IMR-90 (cell line): ENCODE data around the gene NXPE3. TPM values are rescaled to one million over a fixed set of nuclear protein-coding genes. Genes with fewer than 3 reads are reported as not detected.

Experiments used
- ATAC-seq: fragments of 200-7000 bp; cut with Tn5 transposase; 2 replicates; pipeline ENCODE4 v1.9.1; 2020; ENCODE audit warnings: low read depth, mild to moderate bottlenecking, moderate library complexity
- BruUV-seq: library from RNA; stranded (reverse); fragments of 400-500 nt; replicated peaks from 2 replicates; lab custom pipeline; 2021; lab: Mats Ljungman, UMichigan
- CTCF ChIA-PET: fragments of 300-600 bp; formaldehyde crosslinking; extraction: SDS; loops from one replicate; lab custom pipeline; 2021; ENCODE audit warnings: antibody characterized with exemption; lab: Yijun Ruan, JAX
- POLR2A ChIA-PET: fragments of 300-600 bp; sonication (Branson Sonifier 250); formaldehyde crosslinking; loops from one replicate; lab custom pipeline; 2022; ENCODE audit warnings: antibody characterized with exemption; ENCODE audit not compliant: unreplicated experiment; lab: Charles Lee
- DNase-seq: peaks from one replicate; pipeline ENCODE4 v3.0.0; 2013
- H2AFZ ChIP-seq: replicated peaks from 2 replicates; pipeline ENCODE3; 2013; ENCODE audit warnings: low read length, mild to moderate bottlenecking; ENCODE audit not compliant: poor library complexity
- H2AK5ac ChIP-seq: 2 replicates; pipeline ENCODE4 v1.6.1; 2013; ENCODE audit warnings: low read depth, low read length, inconsistent platforms
- H2AK9ac ChIP-seq: replicated peaks from 2 replicates; pipeline ENCODE3; 2013; ENCODE audit warnings: mild to moderate bottlenecking, low read depth, low read length, moderate library complexity; ENCODE audit not compliant: poor library complexity
- H2BK120ac ChIP-seq: 2 replicates; pipeline ENCODE4 v1.6.1; 2013; ENCODE audit warnings: low read depth, low read length, inconsistent platforms
- H2BK15ac ChIP-seq: 3 replicates; pipeline ENCODE4 v1.6.1; 2013; ENCODE audit warnings: low read depth, low read length, inconsistent platforms
- H2BK20ac ChIP-seq: 2 replicates; pipeline ENCODE4 v1.6.1; 2013; ENCODE audit warnings: low read depth, mild to moderate bottlenecking, inconsistent platforms, low read length, moderate library complexity
- H2BK5ac ChIP-seq: 2 replicates; pipeline ENCODE4 v1.6.1; 2013; ENCODE audit warnings: mild to moderate bottlenecking, low read depth, low read length, inconsistent platforms; ENCODE audit not compliant: poor library complexity, severe bottlenecking
- H3K14ac ChIP-seq: replicated peaks from 2 replicates; pipeline ENCODE4 v1.6.1; 2013; ENCODE audit warnings: low read depth, low read length, inconsistent platforms
- H3K18ac ChIP-seq: 2 replicates; pipeline ENCODE4 v1.6.1; 2013; ENCODE audit warnings: low read depth, low read length, control low read depth
- H3K23ac ChIP-seq: 2 replicates; pipeline ENCODE4 v1.6.1; 2013; ENCODE audit warnings: low read depth, low read length, inconsistent platforms
- H3K27ac ChIP-seq: 2 replicates; pipeline ENCODE4 v1.5.1; 2013; ENCODE audit warnings: mild to moderate bottlenecking, control low read depth, low read length; ENCODE audit not compliant: insufficient read depth
- H3K27me3 ChIP-seq: 2 replicates; pipeline ENCODE4 v1.6.1; 2013; ENCODE audit warnings: low read length; ENCODE audit not compliant: control insufficient read depth, insufficient read depth
- H3K36me3 ChIP-seq: 2 replicates; pipeline ENCODE4 v1.6.1; 2013; ENCODE audit warnings: low read length, mixed read lengths; ENCODE audit not compliant: control insufficient read depth, insufficient read depth
- H3K4ac ChIP-seq: 2 replicates; pipeline ENCODE4 v1.6.1; 2013; ENCODE audit warnings: low read depth, low read length, inconsistent platforms
- H3K4me1 ChIP-seq: 2 replicates; pipeline ENCODE4 v1.6.1; 2013; ENCODE audit warnings: low read length, mixed read lengths; ENCODE audit not compliant: control insufficient read depth, insufficient read depth
- H3K4me2 ChIP-seq: 2 replicates; pipeline ENCODE4 v1.6.1; 2013; ENCODE audit warnings: low read depth, mild to moderate bottlenecking, control low read depth, low read length, moderate library complexity
- H3K4me3 ChIP-seq: 2 replicates; pipeline ENCODE4 v1.5.1; 2013; ENCODE audit warnings: low read depth, mild to moderate bottlenecking, control low read depth, low read length, moderate library complexity; ENCODE audit not compliant: insufficient read depth
- H3K56ac ChIP-seq: 2 replicates; pipeline ENCODE4 v1.6.1; 2013; ENCODE audit warnings: low read length, inconsistent platforms; ENCODE audit not compliant: insufficient read depth; ENCODE audit errors: extremely low read depth
- H3K79me1 ChIP-seq, 2 experiments: 2 replicates each; pipeline ENCODE4 v1.6.1; 2013; ENCODE audit warnings: low read length in 2 of 2, inconsistent platforms in 1 of 2, low read depth in 1 of 2
- H3K9ac ChIP-seq: 2 replicates; pipeline ENCODE4 v1.6.1; 2013; ENCODE audit warnings: low read depth, low read length, control low read depth
- H3K9me1 ChIP-seq: 2 replicates; pipeline ENCODE4 v1.6.1; 2013; ENCODE audit warnings: low read length, inconsistent platforms; ENCODE audit not compliant: insufficient read depth
- H3K9me3 ChIP-seq: 2 replicates; pipeline ENCODE4 v1.6.1; 2013; ENCODE audit warnings: low read length; ENCODE audit not compliant: control insufficient read depth, insufficient read depth
- H4K20me1 ChIP-seq: 2 replicates; pipeline ENCODE4 v1.6.1; 2013; ENCODE audit warnings: low read length, inconsistent platforms; ENCODE audit not compliant: insufficient read depth
- H4K5ac ChIP-seq: 2 replicates; pipeline ENCODE4 v1.6.1; 2013; ENCODE audit warnings: mild to moderate bottlenecking, low read depth, low read length, control low read depth
- H4K8ac ChIP-seq, 2 experiments: 2 replicates each; pipeline ENCODE4 v1.6.1; 2013; ENCODE audit warnings: low read depth in 2 of 2, low read length in 2 of 2, control low read depth in 1 of 2, inconsistent platforms in 1 of 2
- H4K91ac ChIP-seq: 2 replicates; pipeline ENCODE4 v1.6.1; 2013; ENCODE audit warnings: low read depth, low read length, inconsistent platforms; ENCODE audit not compliant: insufficient read depth
- BHLHE40 ChIP-seq: fragments of 150-350 bp; IDR thresholded peaks from 2 replicates; pipeline ENCODE4 v1.6.1; 2016; ENCODE audit warnings: mild to moderate bottlenecking, low read depth, low read length
- CEBPB ChIP-seq: IDR thresholded peaks from 2 replicates; pipeline ENCODE4 v1.6.1; 2012; ENCODE audit warnings: low read depth, low read length, improper control_type of control experiment
- CHD1 ChIP-seq: IDR thresholded peaks from 2 replicates; pipeline ENCODE4 v1.6.1; 2012; ENCODE audit warnings: low read depth, low read length, improper control_type of control experiment
- FOS ChIP-seq: fragments of 150-350 bp; IDR thresholded peaks from 2 replicates; pipeline ENCODE4 v1.6.1; 2016; ENCODE audit warnings: low read depth, low read length
- MAZ ChIP-seq: IDR thresholded peaks from 2 replicates; pipeline ENCODE4 v1.6.1; 2012; ENCODE audit warnings: low read depth, mild to moderate bottlenecking, low read length, improper control_type of control experiment, moderate library complexity, borderline replicate concordance
- MXI1 ChIP-seq: IDR thresholded peaks from 2 replicates; pipeline ENCODE4 v1.6.1; 2012; ENCODE audit warnings: low read depth, mild to moderate bottlenecking, low read length, moderate library complexity, borderline replicate concordance
- NFE2L2 ChIP-seq: fragments of 150-350 bp; IDR thresholded peaks from 2 replicates; pipeline ENCODE4 v1.6.1; 2016; ENCODE audit warnings: low read depth, mild to moderate bottlenecking, low read length
- RAD21 ChIP-seq: IDR thresholded peaks from 2 replicates; pipeline ENCODE4 v1.6.1; 2012; ENCODE audit warnings: low read length, improper control_type of control experiment
- RFX5 ChIP-seq: IDR thresholded peaks from 2 replicates; pipeline ENCODE4 v1.8.0; 2012; ENCODE audit warnings: low read depth, mild to moderate bottlenecking, low read length, moderate library complexity
- SMC3 ChIP-seq: fragments of 150-350 bp; IDR thresholded peaks from 2 replicates; pipeline ENCODE4 v1.6.1; 2016; ENCODE audit warnings: low read depth, mild to moderate bottlenecking, antibody characterized with exemption, low read length, moderate library complexity
- WGBS, 2 experiments: methylation state at CpG; one replicate each; pipeline versions ENCODE4 v1.1.5 to v1.1.7; 2013; ENCODE audit warnings: missing lambda C conversion rate in 2 of 2; ENCODE audit not compliant: insufficient read length in 1 of 2; ENCODE audit errors: extremely low coverage in 2 of 2; 5-methylcytosine and 5-hydroxymethylcytosine counted together
- dilution Hi-C: fragments of 300-500 bp; cut with HindIII; formaldehyde crosslinking; loops from one replicate; pipeline ENCODE4 v1.14.3; 2018; ENCODE audit warnings: low sequenced_read_pairs; ENCODE audit not compliant: unreplicated experiment
- in situ Hi-C: fragments of 300-500 bp; cut with MboI; formaldehyde crosslinking; loops from 3 replicates; pipeline ENCODE4 v1.14.3; 2019; ENCODE audit warnings: low sequenced_read_pairs, inconsistent platforms, mixed read lengths
- intact Hi-C: fragments of 100-400 bp; cut with micrococcal nuclease; formaldehyde crosslinking; loops from 2 replicates; pipeline ENCODE4 v1.10.0; 2022
- polyA plus RNA-seq, 3 experiments: library from polyadenylated mRNA; depleted of rRNA; stranded (reverse); fragments of >200 nt; gene quantifications; 2 replicates each; pipeline ENCODE4 v1.2.3, GENCODE V29; 2012; ENCODE audit warnings: low replicate concordance in 1 of 3
- total RNA-seq: library from RNA; depleted of rRNA; stranded (reverse); fragments of >200 nt; gene quantifications from 2 replicates; pipeline ENCODE4 v1.2.3, GENCODE V29; 2012
- TF ChIP-seq, protein P1 (sequence below): conservative IDR thresholded peaks from 2 replicates; pipeline ENCODE4 v1.5.1; 2012; ENCODE audit warnings: mild to moderate bottlenecking, low read depth, low read length, improper control_type of control experiment

Gene NXPE3
- total and polyA plus RNA-seq, 2 of the 4 experiments (the other 2 are of a cell fraction) = 20.0 to 23.8 TPM

DNA sequence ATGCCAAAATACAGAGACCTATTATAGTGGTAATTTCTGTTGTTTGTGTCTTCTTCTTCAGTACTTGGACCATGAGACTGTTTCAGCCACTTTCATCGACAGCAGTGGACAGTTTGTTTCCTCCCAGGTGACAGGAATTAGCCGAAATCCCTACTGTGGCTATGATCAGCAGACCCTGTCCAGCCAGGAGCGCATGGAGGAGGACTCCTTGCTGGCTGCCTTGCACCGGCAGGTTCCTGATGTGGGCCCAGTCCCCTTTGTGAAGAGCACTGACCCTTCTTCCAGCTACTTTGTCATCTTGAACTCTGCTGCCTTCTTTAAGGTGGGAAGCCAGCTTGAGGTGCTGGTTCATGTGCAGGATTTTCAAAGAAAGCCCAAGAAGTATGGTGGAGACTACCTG lies 22.2 kb downstream of the NXPE3 start:
- POLR2A ChIA-PET = no interaction called here
- dilution Hi-C loops = loop anchor here (10.0 kb wide), 1 partner anchor 734 kb away; no protein-coding TSS in a partner anchor
- no peak overlapping the region for H3K9ac ChIP-seq

More for the DNA sequence above, 22.2 kb downstream of the NXPE3 start:
- H4K20me1 ChIP-seq = 0 out of 2 replicates have a peak, but pooled peaks cover 3% of the 10 kb centered on the region
- no peak overlapping the region for H2BK5ac ChIP-seq
- no peak overlapping the region for H2AK9ac ChIP-seq
- no peak overlapping the region for H4K8ac ChIP-seq
- no peak overlapping the region for H2AFZ ChIP-seq
- no peak overlapping the region for H2BK120ac ChIP-seq
- H3K4me1 ChIP-seq = no peaks in the 10 kb centered on the region
- no peaks in the 10 kb centered on the region for H3K9me1 ChIP-seq
- H3K27ac ChIP-seq = no peak overlapping the region
- H3K27me3 ChIP-seq = no peaks in the 10 kb centered on the region
- no peak for ATAC-seq
- no peak overlapping the region for H3K56ac ChIP-seq
- H3K79me1 ChIP-seq = peaks cover 14 to 18% of the 10 kb centered on the region in 2 experiments
- no peak for DNase-seq
- no peak overlapping the region for H3K14ac ChIP-seq
- no peak overlapping the region for H3K18ac ChIP-seq
- no peak overlapping the region for H3K4me2 ChIP-seq
- H3K4me3 ChIP-seq = no peak overlapping the region
- CTCF ChIA-PET = interaction anchor here (0.6 kb wide), 1 partner anchor 13 kb away, joined by 3 read pairs; no protein-coding TSS in a partner anchor
- WGBS, 2 experiments = 100% methylated on average over 1 of the region's 4 CpGs; no CpG with 5 or more reads in 1 of the 2 experiments
- in situ Hi-C loops = loop anchor here (10.0 kb wide), 1 partner anchor 734 kb away; no protein-coding TSS in a partner anchor
- no peak overlapping the region for H2AK5ac ChIP-seq
- H3K9me3 ChIP-seq = no peaks in the 10 kb centered on the region
- H3K36me3 ChIP-seq = peaks cover 16% of the 10 kb centered on the region
- no TSS peak for BruUV-seq
- intact Hi-C loops = no loop called here
- TF ChIP-seq RAD21 = no peak
- no peak for TF ChIP-seq RFX5
- no peak for TF ChIP-seq MAZ
- no peak for TF ChIP-seq SMC3
- no peak for TF ChIP-seq CEBPB
- TF ChIP-seq FOS = no peak
- TF ChIP-seq MXI1 = no peak
- no peak for TF ChIP-seq NFE2L2
- TF ChIP-seq, protein P1, sequence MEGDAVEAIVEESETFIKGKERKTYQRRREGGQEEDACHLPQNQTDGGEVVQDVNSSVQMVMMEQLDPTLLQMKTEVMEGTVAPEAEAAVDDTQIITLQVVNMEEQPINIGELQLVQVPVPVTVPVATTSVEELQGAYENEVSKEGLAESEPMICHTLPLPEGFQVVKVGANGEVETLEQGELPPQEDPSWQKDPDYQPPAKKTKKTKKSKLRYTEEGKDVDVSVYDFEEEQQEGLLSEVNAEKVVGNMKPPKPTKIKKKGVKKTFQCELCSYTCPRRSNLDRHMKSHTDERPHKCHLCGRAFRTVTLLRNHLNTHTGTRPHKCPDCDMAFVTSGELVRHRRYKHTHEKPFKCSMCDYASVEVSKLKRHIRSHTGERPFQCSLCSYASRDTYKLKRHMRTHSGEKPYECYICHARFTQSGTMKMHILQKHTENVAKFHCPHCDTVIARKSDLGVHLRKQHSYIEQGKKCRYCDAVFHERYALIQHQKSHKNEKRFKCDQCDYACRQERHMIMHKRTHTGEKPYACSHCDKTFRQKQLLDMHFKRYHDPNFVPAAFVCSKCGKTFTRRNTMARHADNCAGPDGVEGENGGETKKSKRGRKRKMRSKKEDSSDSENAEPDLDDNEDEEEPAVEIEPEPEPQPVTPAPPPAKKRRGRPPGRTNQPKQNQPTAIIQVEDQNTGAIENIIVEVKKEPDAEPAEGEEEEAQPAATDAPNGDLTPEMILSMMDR = no peak
- no peak for TF ChIP-seq BHLHE40
- no peak for TF ChIP-seq CHD1
- no peak overlapping the region for H2BK15ac ChIP-seq
- no peak overlapping the region for H3K4ac ChIP-seq
- no peak overlapping the region for H2BK20ac ChIP-seq
- no peak overlapping the region for H4K5ac ChIP-seq
- H4K91ac ChIP-seq = no peak overlapping the region
- H3K23ac ChIP-seq = no peak overlapping the region
